ENCODE results near the gene CRY2.
"Not testable (repeated sequence)": the region's sequence is repeated elsewhere in the genome, so short reads cannot be mapped to it uniquely, and the experiment has no call there.

CRY2 gene

DNA sequence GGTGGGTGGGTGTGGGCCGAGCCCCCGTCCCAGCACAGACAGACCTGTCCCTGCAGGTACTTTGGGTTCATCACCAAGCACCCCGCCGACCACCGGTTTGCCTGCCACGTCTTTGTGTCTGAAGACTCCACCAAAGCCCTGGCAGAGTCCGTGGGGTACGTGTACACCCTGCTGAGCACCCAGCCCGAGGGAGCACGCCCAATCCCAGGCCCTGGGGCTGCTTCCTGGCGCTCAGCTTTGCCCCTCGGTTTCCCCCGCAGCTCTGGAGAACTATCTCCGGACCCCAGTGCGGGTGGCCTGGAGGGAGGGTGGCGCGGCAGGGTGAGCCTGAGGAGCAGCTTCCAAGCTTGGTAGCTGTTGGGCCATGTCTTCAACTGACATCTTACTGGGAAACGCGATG lies 57.8 kb downstream of the CRY2 start:
- TF ChIP-seq CTCF (IDR thresholded peaks at IDR 0.05; ENCODE audit: control insufficient read depth, extremely low read depth, insufficient read depth): no peak
- H3K4me3 ChIP-seq (ENCODE audit: low read depth, low read length): no peak overlapping the region
- DNase-seq (ENCODE audit: low read depth): no peak

DNA sequence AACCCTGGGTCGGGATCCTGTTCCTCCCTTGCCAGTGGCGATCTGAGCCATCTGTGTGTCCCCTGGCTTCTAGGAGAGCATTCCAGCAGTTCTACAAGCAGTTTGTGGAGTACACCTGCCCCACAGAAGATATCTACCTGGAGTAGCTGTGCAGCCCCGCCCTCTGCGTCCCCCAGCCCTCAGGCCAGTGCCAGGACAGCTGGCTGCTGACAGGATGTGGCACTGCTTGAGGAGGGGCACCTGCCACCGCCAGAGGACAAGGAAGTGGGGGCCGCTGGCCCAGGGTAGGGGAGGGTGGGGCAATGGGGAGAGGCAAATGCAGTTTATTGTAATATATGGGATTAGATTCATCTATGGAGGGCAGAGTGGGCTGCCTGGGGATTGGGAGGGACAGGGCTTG lies 58.3 kb downstream of the CRY2 start:
- DNase-seq (ENCODE audit: low read depth); H3K4me3 ChIP-seq (ENCODE audit: low read depth, low read length): not testable (repeated sequence)

- H3K4me3 ChIP-seq (ENCODE audit: low read depth, low read length): no peak overlapping the region
- no peak for DNase-seq (ENCODE audit: low read depth)
- TF ChIP-seq CTCF (IDR thresholded peaks at IDR 0.05; ENCODE audit: control insufficient read depth, extremely low read depth, insufficient read depth): no peak
These were observed 58.9 kb downstream of the CRY2 start for GRCh38 chr11:45906096-45906682.

GRCh38 chr11:45906965-45907611 lies 59.8 kb downstream of the CRY2 start, which contains the start of gene FREY1:
FREY1 (minus strand) TSS chr11:45907271; CDS start chr11:45907245, 26 bp downstream.
- no peak within 1 kb of the TSS for H3K4me3 ChIP-seq (ENCODE audit: low read depth, low read length)
- no peak for DNase-seq (ENCODE audit: low read depth)
- no peak for TF ChIP-seq CTCF (IDR thresholded peaks at IDR 0.05; ENCODE audit: control insufficient read depth, extremely low read depth, insufficient read depth)

DNA sequence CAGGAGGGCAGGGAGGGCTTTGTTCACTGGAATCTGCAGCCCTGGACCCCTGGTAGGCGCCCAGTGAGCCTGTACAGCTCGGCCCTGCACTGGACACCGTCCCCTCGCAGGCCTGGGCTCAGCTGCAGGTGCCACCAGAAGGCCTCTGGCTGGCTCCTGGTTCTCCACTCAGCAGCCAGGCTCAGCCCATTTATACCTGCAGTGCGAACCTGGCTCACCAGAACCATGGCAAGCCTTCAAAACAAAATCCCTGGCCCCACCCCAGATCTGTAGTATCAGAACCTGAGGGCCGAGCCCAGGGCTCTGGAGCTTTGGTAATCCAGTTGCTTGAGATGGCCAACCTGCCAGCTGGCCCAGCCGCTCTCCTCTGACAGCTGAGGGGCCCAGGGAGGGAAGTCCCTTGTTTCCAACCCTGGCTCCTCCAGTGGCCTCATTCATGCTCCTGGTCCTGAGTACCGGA lies 60.7 kb downstream of the CRY2 start:
- H3K4me3 ChIP-seq (ENCODE audit: low read depth, low read length): no peak overlapping the region
- no peak for TF ChIP-seq CTCF (IDR thresholded peaks at IDR 0.05; ENCODE audit: control insufficient read depth, extremely low read depth, insufficient read depth)
- DNase-seq (ENCODE audit: low read depth): no peak

- no peak for TF ChIP-seq CTCF (IDR thresholded peaks at IDR 0.05; ENCODE audit: control insufficient read depth, extremely low read depth, insufficient read depth)
- DNase-seq (ENCODE audit: low read depth): no peak
- H3K4me3 ChIP-seq (ENCODE audit: low read depth, low read length): no peak overlapping the region
These were observed 62.6 kb downstream of the CRY2 start for GRCh38 chr11:45909594-45910475.

DNA sequence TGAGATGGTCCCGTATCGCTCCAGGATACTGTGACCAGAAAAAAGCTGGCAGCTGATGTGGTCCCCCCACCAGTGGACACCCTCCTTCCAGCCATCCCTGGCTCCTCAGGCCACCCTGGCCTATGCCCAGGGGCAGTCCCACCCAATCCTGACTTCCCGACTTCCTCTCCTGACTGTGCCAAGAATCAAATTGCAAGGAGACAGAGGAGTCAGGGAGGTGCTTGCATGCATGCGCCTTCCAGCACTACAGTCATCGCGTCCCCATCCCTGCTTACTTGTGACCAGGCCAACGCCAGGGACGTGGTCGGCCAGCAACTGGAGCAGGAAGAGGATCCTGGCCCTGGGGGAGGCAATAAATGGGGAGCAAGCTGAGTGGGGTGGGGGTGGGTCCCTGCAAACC lies 63.3 kb downstream of the CRY2 start:
- no peak for DNase-seq (ENCODE audit: low read depth)
- H3K4me3 ChIP-seq (ENCODE audit: low read depth, low read length): no peak overlapping the region
- no peak for TF ChIP-seq CTCF (IDR thresholded peaks at IDR 0.05; ENCODE audit: control insufficient read depth, extremely low read depth, insufficient read depth)
